SK-N-SH (cell line): ENCODE measurements around the gene SIGLEC10. TPM values are rescaled to one million over a fixed set of nuclear protein-coding genes. Genes with fewer than 3 reads are reported as not detected.

Experiments
- CTCF ChIA-PET: fragments of 300-600, 350-600 bp; formaldehyde crosslinking; extraction: SDS; loops from one replicate; lab custom pipeline; 2021; lab: Yijun Ruan, JAX
- POLR2A ChIA-PET: fragments of 350-600 bp; sonication (Branson Sonifier 250); formaldehyde crosslinking; extraction: SDS; loops from one replicate; lab custom pipeline; 2020; ENCODE audit warnings: antibody characterized with exemption, inconsistent platforms; lab: Yijun Ruan, JAX
- DNase-seq: peaks from one replicate; pipeline ENCODE4 v3.0.0; 2012
- H2AFZ ChIP-seq: fragments of 200-600 bp; sonication (generic); 2 replicates; pipeline ENCODE4 v1.8.1; 2016; ENCODE audit warnings: antibody characterized with exemption, mild to moderate bottlenecking, low read depth
- H3F3A ChIP-seq: fragments of 200-600 bp; sonication (generic); replicated peaks from 2 replicates; pipeline ENCODE3; 2016; ENCODE audit warnings: antibody characterized with exemption, mild to moderate bottlenecking; ENCODE audit not compliant: insufficient read depth
- H3K27ac ChIP-seq, 2 experiments: fragments of 200-500 bp in 1 of 2; fragments of 200-600 bp in 1 of 2; sonication (Bioruptor generic) in 1 of 2; sonication (generic), shearing (Covaris generic) in 1 of 2; 2 replicates each; pipeline versions ENCODE4 v1.5.1 to v1.6.1; 2014 to 2016; ENCODE audit warnings: low read depth in 2 of 2, inconsistent platforms in 1 of 2, low read length in 1 of 2, mild to moderate bottlenecking in 1 of 2, mixed read lengths in 1 of 2
- H3K27me3 ChIP-seq: fragments of 200-600 bp; sonication (generic), shearing (Covaris generic); 2 replicates; pipeline ENCODE4 v1.6.1; 2016; ENCODE audit warnings: mixed run types; ENCODE audit not compliant: insufficient read depth
- H3K36me3 ChIP-seq, 2 experiments: fragments of 200-500 bp in 1 of 2; fragments of 200-600 bp in 1 of 2; sonication (Bioruptor generic) in 1 of 2; sonication (generic) in 1 of 2; replicated peaks in 1 of 2; 2 replicates each; pipeline versions ENCODE3 to v1.5.1; 2014 to 2016; ENCODE audit warnings: low read length in 1 of 2, mild to moderate bottlenecking in 1 of 2; ENCODE audit not compliant: insufficient read depth in 2 of 2, control insufficient read depth in 1 of 2
- H3K4me1 ChIP-seq, 2 experiments: fragments of 200-500 bp in 1 of 2; fragments of 200-600 bp in 1 of 2; sonication (Bioruptor generic) in 1 of 2; sonication (generic), shearing (Covaris generic) in 1 of 2; 2 replicates each; pipeline versions ENCODE4 v1.5.1 to v1.6.1; 2014 to 2016; ENCODE audit warnings: low read depth in 1 of 2, low read length in 1 of 2, mixed run types in 1 of 2; ENCODE audit not compliant: insufficient read depth in 2 of 2, control insufficient read depth in 1 of 2
- H3K4me2 ChIP-seq: fragments of 200-600 bp; sonication (generic), shearing (Covaris generic); 2 replicates; pipeline ENCODE4 v1.6.1; 2017; ENCODE audit warnings: mixed run types
- H3K4me3 ChIP-seq, 2 experiments: fragments of 200-500 bp in 1 of 2; fragments of 200-600 bp in 1 of 2; sonication (Bioruptor generic) in 1 of 2; sonication (generic), shearing (Covaris generic) in 1 of 2; 2 replicates each; pipeline versions ENCODE4 v1.5.1 to v1.8.1; 2014 to 2016; ENCODE audit warnings: low read depth in 2 of 2, inconsistent platforms in 1 of 2, low read length in 1 of 2, mild to moderate bottlenecking in 1 of 2, mixed read lengths in 1 of 2, moderate library complexity in 1 of 2
- H3K79me2 ChIP-seq: fragments of 200-600 bp; sonication (generic); 2 replicates; pipeline ENCODE4 v1.8.1; 2017; ENCODE audit warnings: mild to moderate bottlenecking; ENCODE audit not compliant: insufficient read depth
- H3K9ac ChIP-seq: fragments of 200-600 bp; sonication (generic); 2 replicates; pipeline ENCODE4 v1.6.1; 2017; ENCODE audit warnings: mixed run types
- H3K9me2 ChIP-seq: fragments of 200-600 bp; sonication (generic); 2 replicates; pipeline ENCODE4 v1.6.1; 2017; ENCODE audit warnings: mixed run types
- H3K9me3 ChIP-seq: fragments of 200-600 bp; sonication (generic); 2 replicates; pipeline ENCODE4 v1.6.1; 2017; ENCODE audit warnings: mixed run types, mild to moderate bottlenecking, moderate library complexity
- H4K20me1 ChIP-seq: fragments of 200-600 bp; sonication (generic); 2 replicates; pipeline ENCODE4 v1.6.1; 2017; ENCODE audit warnings: mild to moderate bottlenecking, mixed run types; ENCODE audit not compliant: insufficient read depth
- ELF1 ChIP-seq: IDR thresholded peaks from 2 replicates; pipeline ENCODE4 v1.4.0; 2012
- EP300 ChIP-seq, 2 experiments: IDR thresholded peaks; 2 replicates each; pipeline versions ENCODE4 v1.4.0 to v1.6.1; 2012; ENCODE audit warnings: borderline replicate concordance in 1 of 2, low read depth in 1 of 2, low read length in 1 of 2
- EZH2phosphoT487 ChIP-seq: fragments of 200-600 bp; sonication (generic); IDR thresholded peaks from 2 replicates; pipeline ENCODE4 v1.6.1; 2017; ENCODE audit warnings: low read depth, mixed run types, mild to moderate bottlenecking, antibody characterized with exemption, moderate library complexity, borderline replicate concordance
- FOXJ3 ChIP-seq: sonication (generic); formaldehyde crosslinking; IDR thresholded peaks from 2 replicates; pipeline ENCODE4 v1.5.1; 2020; ENCODE audit warnings: mild to moderate bottlenecking, missing genetic modification reagents
- FOXM1 ChIP-seq: IDR thresholded peaks from 2 replicates; pipeline ENCODE4 v1.4.0; 2012; ENCODE audit warnings: low read depth, mild to moderate bottlenecking
- GABPA ChIP-seq: IDR thresholded peaks from 2 replicates; pipeline ENCODE4 v1.4.0; 2012; ENCODE audit warnings: low read depth, mild to moderate bottlenecking
- MXI1 ChIP-seq: IDR thresholded peaks from 2 replicates; pipeline ENCODE4 v1.6.1; 2012; ENCODE audit warnings: mild to moderate bottlenecking, low read depth, low read length, improper control_type of control experiment
- NFIC ChIP-seq: IDR thresholded peaks from 2 replicates; pipeline ENCODE4 v1.4.0; 2012; ENCODE audit warnings: borderline replicate concordance
- NRF1 ChIP-seq: IDR thresholded peaks from 2 replicates; pipeline ENCODE4 v1.6.1; 2012; ENCODE audit warnings: low read depth, mild to moderate bottlenecking, low read length
- PBX3 ChIP-seq: IDR thresholded peaks from 2 replicates; pipeline ENCODE4; 2012
- RCOR1 ChIP-seq: fragments of 150-350 bp; IDR thresholded peaks from 2 replicates; pipeline ENCODE4 v1.6.1; 2017; ENCODE audit warnings: antibody characterized with exemption, low read length
- REST ChIP-seq: IDR thresholded peaks from 2 replicates; pipeline ENCODE4 v1.6.1; 2012; ENCODE audit warnings: mild to moderate bottlenecking, low read depth, low read length, moderate library complexity
- RXRA ChIP-seq: IDR thresholded peaks from 2 replicates; pipeline ENCODE4 v1.4.0; 2012; ENCODE audit warnings: low read depth, mild to moderate bottlenecking, borderline replicate concordance
- SMC3 ChIP-seq: IDR thresholded peaks from 2 replicates; pipeline ENCODE4 v1.6.1; 2012; ENCODE audit warnings: low read depth, low read length, improper control_type of control experiment
- TEAD4 ChIP-seq: IDR thresholded peaks from 2 replicates; pipeline ENCODE4 v1.4.0; 2012; ENCODE audit warnings: mild to moderate bottlenecking, borderline replicate concordance; ENCODE audit not compliant: insufficient read depth
- YY1 ChIP-seq: IDR thresholded peaks from 2 replicates; pipeline ENCODE4 v1.4.0; 2012; ENCODE audit warnings: low read depth, mild to moderate bottlenecking
- WGBS: methylation state at CpG from one replicate; pipeline ENCODE4 v1.1.6; 2017; ENCODE audit warnings: low lambda C conversion rate; 5-methylcytosine and 5-hydroxymethylcytosine counted together
- polyA plus RNA-seq, 3 experiments: library from polyadenylated mRNA; depleted of rRNA; stranded (reverse); fragments of >200 nt; gene quantifications; 2 replicates each; pipeline ENCODE4 v1.2.3, GENCODE V29; 2012
- TF ChIP-seq, protein P1 (sequence below): IDR thresholded peaks from 2 replicates; pipeline ENCODE4 v1.4.0; 2012; ENCODE audit warnings: low read depth, borderline replicate concordance
- TF ChIP-seq, protein P2 (sequence below): fragments of 150-350 bp; IDR thresholded peaks from 2 replicates; pipeline ENCODE4 v1.6.1; 2017; ENCODE audit warnings: antibody characterized with exemption, low read length, low read depth, borderline replicate concordance

SIGLEC10 gene
- polyA plus RNA-seq, 1 of the 3 experiments (the other 2 are of a cell fraction), result not detected

DNA sequence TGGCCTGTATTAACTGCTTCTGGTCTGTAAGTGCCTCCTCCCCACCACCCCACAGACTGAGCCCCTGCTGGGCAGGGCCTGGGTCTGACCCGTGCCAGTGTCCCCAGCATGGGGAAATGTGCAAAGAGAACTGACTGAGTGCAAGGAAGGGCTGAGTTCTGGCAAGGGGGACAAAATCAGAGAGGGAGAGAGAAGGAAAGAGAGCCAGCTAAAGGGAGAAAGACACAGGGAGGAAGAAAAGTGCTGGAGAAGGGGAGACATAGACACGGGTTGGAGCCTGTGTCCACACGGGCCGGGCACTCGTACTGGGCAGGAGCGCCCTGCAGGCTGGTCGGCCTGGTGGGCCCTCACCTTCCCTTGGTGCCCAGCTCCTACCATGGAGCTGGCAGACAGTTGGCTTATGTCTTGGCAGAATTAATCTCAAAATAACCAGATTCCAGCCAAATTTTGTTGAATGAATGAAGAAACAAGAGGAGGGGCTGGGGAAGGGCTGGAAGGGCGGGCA lies 46.2 kb downstream of the SIGLEC10 start (continued):
- no peak for TF ChIP-seq TEAD4
- no peak for TF ChIP-seq SMC3
- no peak for TF ChIP-seq ELF1
- no peak for TF ChIP-seq EZH2phosphoT487

- ChIA-PET POLR2A (no interaction called here), CTCF (interaction anchor here (1.0 kb wide), 1 partner anchor 287 kb away, joined by 3 read pairs; no protein-coding TSS in a partner anchor)
- no peak overlapping the region for H3K4me3 ChIP-seq
These were observed 47.2 kb downstream of the SIGLEC10 start for GRCh38 chr19:51370230-51370629.

More at GRCh38 chr19:51370230-51370629, 47.2 kb downstream of the SIGLEC10 start:
- H3K79me2 ChIP-seq, result peaks cover 6% of the 10 kb centered on the region
- H4K20me1 ChIP-seq, result no peaks in the 10 kb centered on the region
- H2AFZ ChIP-seq, result no peak overlapping the region
- peaks cover 4 to 13% of the 10 kb centered on the region in 2 experiments; a peak in 3 of 4 replicates for H3K4me1 ChIP-seq
- TF ChIP-seq MXI1, result no peak
- no peak for TF ChIP-seq YY1
- TF ChIP-seq TEAD4, result no peak
- TF ChIP-seq RXRA, result no peak
- TF ChIP-seq, protein P1, sequence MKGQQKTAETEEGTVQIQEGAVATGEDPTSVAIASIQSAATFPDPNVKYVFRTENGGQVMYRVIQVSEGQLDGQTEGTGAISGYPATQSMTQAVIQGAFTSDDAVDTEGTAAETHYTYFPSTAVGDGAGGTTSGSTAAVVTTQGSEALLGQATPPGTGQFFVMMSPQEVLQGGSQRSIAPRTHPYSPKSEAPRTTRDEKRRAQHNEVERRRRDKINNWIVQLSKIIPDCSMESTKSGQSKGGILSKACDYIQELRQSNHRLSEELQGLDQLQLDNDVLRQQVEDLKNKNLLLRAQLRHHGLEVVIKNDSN, result no peak
- TF ChIP-seq, protein P2, sequence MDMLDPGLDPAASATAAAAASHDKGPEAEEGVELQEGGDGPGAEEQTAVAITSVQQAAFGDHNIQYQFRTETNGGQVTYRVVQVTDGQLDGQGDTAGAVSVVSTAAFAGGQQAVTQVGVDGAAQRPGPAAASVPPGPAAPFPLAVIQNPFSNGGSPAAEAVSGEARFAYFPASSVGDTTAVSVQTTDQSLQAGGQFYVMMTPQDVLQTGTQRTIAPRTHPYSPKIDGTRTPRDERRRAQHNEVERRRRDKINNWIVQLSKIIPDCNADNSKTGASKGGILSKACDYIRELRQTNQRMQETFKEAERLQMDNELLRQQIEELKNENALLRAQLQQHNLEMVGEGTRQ, result no peak
- TF ChIP-seq PBX3, result no peak
- no peak for TF ChIP-seq EP300 (IDR thresholded peaks at IDR 0.05; ENCODE audit: borderline replicate concordance in 1 of 2, low read depth in 1 of 2, low read length in 1 of 2)
- TF ChIP-seq EZH2phosphoT487, result no peak
- no peak for TF ChIP-seq NFIC
- no peak for TF ChIP-seq NRF1
- TF ChIP-seq REST, result no peak
- no peak for TF ChIP-seq FOXJ3 (CRISPR knock-in tag)
- no peak for TF ChIP-seq GABPA
- TF ChIP-seq FOXM1, result no peak
- no peak for TF ChIP-seq RCOR1
- 76% methylated on average over 4 of the region's 4 CpGs for WGBS
- no peaks in the 10 kb centered on the region for H3K36me3 ChIP-seq
- no peaks in the 10 kb centered on the region for H3F3A ChIP-seq
- H3K9me2 ChIP-seq, result no peaks in the 10 kb centered on the region
- peaks cover 20% of the 10 kb centered on the region; the same call in 1 of the 2 replicates for H3K27me3 ChIP-seq
- H3K9me3 ChIP-seq, result no peaks in the 10 kb centered on the region
- no peak overlapping the region for H3K9ac ChIP-seq
- DNase-seq, result no peak
- no peak overlapping the region for H3K4me2 ChIP-seq
- H3K27ac ChIP-seq, result no peak overlapping the region
